ENCODE results near the gene FOXO3.
A peak's percentile ranks its signal among the peaks of the same experiment; 100 is the strongest.
"Not testable (repeated sequence)": the region's sequence is repeated elsewhere in the genome, so short reads cannot be mapped to it uniquely, and the experiment has no call there.

Gene FOXO3

DNA sequence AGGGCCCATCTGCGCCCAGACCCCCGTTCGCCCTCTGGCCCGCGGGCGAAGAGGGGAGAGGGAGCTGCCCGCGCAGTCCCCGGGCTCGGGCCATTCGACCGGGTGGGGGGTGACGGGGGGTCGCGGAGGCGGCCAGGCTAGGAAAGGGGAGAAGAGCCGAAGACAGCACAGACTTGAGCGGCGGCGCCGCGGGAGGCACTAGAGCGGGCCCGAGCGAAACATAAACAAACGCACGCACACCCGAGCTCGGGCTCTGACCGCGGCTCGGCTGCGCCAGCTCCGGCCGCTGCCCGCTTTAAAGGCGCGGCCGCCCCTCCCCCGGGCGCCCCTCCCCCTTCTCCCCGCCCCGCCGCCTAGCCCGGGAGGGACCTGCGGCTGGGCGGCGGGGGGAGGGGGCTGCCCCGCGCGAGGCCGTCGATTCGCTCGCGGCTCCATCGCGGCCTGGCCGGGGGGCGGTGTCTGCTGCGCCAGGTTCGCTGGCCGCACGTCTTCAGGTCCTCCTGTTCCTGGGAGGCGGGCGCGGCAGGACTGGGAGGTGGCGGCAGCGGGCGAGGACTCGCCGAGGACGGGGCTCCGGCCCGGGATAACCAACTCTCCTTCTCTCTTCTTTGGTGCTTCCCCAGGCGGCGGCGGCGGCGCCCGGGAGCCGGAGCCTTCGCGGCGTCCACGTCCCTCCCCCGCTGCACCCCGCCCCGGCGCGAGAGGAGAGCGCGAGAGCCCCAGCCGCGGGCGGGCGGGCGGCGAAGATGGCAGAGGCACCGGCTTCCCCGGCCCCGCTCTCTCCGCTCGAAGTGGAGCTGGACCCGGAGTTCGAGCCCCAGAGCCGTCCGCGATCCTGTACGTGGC lies at the start of gene FOXO3:
FOXO3 (plus strand) TSS at position 455 of the 846 bp plus-strand sequence; CDS start at position 747, 292 bp downstream.
- peak; percentile 73 for DNase-seq (ENCODE audit: low spot score)

DNA sequence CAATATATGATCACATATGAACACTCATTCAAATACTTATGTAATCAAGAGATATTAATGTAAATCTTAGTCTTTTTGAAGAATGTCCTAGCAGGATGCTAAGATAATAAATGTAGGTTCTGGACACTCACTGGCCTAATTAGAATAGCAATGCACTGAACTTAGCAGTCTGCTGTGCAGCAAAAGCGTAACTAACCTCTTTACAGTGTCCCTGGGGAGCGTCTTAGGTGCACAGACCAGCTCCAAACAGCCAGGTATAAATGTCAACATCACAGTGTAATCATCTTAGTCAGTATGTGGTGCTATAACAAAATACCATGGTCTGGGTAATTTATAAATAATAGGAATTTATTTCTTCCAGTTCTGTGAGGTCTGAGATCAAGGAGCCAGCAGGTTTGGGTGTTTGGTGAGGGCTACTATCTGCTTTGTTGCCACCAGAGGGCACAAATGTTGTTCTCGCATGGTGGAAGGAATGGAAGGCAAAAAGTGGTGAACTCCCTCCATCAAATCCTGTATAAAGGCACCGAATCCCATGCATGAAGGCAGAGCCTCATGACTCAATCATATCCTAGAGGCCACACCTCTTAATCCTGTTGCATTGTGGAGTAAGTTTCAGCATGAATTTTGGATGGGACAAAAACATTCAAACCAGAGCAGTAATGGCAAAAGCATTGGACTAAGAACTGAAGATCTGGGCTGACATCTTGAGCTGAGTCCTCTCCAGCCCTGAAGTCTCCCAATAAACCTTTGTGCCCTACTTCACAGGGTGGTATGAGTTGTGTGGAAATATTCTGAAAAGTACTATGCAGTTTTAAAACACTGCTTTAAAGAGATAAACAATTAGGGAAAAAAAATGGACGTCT lies 41.8 kb upstream of the FOXO3 start:
- DNase-seq (ENCODE audit: low spot score) = peak; percentile 27

DNA sequence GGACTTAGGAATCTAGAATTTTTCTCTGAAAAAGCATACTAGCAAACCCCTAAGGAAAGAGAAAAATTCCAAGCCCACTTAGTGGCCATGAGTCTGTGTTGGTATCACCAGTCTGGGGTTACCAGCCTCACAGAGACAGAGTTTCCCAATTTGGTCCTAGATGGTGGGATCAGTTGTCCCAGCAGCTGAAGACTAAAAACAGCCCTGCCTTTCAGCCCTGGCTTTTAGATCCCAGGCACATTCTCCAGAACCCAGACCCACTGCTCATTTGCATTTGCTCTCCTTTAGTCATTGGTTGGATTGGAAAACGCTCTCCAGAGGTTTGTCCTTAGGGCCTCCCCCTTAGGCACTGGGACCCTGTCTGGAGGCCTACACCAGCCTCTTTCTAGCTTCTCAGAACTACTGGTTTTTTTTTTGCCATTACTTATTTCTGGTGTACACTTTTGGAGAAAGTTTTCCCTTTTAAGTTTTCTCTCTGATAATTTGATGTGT lies 39.1 kb upstream of the FOXO3 start:
- DNase-seq (ENCODE audit: low spot score) = no peak

DNA sequence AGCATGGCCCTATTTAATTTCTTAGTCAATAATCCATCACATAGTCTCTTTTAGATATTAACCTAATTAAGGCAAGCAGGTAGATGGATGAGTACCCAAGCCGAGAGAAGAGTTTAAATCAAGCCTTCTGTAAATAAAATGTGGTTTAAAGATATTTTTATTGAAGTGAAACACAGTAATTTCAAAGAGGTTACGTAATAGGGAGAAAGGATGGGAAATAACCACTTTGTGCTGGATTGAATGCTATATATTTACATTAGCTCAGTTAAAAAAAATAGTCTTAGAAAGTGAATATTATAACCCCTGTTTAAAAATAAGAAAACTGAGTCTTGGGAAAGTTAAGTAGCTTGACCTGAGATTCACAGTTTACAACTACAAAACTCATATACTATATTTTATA lies 37.0 kb upstream of the FOXO3 start:
- DNase-seq (ENCODE audit: low spot score) = no peak

DNA sequence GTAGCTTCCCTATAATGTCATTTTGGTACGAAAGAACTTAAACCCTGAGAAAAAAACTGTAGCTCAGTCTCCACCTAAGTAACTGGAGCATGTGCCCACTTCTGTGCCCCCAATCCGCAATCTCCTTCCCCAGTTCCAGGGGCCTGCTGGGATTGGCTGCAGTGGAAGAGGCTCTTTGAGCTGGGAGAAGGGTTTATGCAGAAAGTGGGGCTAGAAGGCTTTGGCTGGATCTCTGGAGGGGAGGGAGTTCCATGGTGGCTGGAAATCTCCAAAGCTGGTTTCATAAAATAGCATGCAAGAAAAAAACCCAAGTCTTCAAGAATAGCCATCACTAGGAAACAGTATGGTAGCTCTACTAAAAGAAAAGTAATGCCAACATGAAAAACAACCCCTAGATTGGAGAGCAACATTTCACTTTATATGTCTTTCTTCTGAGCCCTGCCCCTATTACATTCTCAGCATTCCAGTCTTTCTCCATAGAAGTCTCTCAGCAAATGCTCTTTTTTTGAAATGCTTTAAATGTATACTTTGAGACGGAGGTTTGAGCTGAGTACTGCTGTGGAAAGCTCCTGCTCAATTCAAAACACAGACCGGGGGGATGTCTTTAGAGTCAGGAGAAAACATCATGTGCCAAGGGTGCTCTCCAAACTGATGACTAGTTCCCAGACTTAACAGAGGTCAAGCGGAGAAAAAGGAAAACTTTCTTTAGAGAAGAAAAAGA lies 36.0 kb upstream of the FOXO3 start:
- DNase-seq (ENCODE audit: low spot score) = no peak

DNA sequence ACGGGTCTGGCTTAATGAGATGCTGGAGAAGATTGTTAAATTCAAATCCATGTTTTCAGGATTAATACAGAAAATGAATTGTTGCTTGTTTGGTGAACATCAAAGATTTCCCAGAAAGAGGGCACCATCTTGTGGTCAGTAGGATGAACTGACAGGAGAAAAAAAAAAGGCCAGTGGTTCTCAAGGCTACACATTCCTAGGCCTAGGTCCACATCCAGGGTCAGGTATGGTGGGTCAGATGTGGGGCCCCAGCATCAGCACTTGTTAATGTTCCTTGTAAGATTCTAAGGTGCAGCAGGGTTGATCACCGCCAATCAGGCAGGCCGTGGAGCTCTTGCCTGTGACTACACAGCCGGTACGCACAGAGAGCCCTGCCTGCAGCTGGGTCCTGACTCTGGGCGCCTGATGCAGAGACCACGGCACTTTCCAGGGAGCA lies 34.0 kb upstream of the FOXO3 start:
- DNase-seq (ENCODE audit: low spot score) = peak; percentile 55

DNA sequence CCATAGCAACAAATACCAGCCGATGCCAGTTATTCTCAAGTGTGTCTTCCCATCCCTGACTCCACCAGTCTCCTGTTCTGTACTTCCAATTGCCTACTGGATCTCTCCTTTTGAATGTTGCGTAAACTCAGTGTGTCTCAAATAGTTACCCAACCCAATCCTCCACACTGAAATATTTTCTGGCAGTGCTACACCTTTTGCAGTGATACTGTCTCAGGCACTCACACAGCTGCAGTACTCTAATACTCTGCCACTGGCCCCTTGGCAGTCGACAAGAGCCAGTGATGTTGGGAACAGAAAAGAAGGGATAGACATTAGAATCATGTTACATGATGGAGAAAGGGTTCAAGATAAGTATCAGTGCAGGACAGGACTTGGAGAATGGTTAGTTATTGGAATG lies 31.8 kb upstream of the FOXO3 start:
- DNase-seq (ENCODE audit: low spot score) = no peak

DNA sequence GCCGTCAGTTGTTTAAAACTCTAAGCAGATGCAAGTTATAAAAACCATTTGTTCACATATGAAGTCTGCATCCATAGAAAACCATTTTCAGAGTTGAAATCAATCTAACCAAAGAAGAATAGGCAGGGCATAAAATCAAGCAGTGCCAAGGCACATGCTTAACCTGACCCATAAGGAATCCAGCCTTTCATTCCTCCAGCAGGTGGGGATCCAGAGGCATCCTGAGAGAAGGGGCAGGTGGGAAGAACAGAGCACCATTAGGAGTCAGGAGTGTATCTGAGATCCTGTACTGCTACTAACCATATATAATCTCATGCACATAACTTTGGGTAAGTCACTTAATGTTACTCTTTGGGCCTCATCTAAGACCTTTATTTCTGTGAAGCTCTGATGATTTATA lies 29.4 kb upstream of the FOXO3 start:
- DNase-seq (ENCODE audit: low spot score) = no peak

DNA sequence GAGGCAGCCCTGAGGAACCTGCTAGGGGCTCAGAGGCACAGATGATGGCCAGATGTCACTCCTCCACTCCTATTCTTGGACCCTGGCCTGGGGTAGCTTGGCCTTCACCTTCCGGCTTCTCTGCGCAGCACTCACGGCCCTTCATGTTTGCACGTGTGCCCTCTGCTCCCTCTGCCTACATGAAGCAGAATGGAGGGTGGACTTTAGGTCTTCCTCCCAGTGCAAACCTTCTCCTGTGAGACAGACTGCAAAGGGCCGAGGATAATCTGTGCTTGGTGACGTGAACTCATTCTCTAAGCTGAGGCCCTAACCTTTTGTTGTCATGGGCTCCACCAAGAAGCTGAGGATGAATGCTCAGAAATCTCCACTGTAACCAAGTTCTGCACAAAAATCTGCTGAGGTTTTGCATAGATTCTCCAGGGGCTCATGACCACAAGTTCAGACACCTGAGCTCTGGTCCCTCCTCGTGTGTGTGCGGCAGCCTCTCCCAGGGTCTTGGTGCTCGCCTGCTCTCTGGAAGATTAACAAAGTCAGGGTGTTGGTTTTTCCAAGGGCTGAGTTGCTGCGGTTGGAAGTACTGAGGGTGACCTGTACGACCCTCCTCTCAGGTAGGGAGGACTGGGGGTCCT lies 25.5 kb upstream of the FOXO3 start:
- DNase-seq (ENCODE audit: low spot score) = no peak

DNA sequence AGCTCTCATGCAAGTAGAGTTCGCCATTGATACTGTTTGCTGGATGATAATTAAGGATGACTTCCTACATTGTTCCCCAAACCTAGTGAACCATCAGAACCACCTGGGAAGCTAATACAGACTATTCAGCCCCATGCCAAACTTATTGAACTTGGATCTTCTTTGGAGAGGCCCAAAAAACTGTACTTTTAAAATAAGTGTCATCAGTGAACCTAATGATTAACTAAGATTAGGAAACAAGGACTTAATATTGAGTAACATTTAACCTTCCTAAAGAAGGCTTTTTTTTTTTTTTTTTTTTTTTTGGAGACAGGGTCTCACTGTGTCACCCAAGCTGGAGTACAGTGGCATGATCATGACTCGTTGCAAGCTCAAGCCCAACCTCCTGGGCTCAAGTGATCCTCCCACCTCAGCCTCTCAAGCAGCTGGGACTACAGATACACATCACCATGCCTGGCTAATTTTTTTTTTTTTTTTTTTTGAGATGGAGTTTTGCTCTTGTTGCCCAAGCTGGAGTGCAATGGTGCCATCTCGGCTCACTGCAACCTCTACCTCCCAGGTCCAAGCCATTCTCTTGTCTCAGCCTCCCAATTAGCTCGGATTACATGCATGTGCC lies 24.7 kb upstream of the FOXO3 start:
- not testable (repeated sequence) for DNase-seq (ENCODE audit: low spot score)

DNA sequence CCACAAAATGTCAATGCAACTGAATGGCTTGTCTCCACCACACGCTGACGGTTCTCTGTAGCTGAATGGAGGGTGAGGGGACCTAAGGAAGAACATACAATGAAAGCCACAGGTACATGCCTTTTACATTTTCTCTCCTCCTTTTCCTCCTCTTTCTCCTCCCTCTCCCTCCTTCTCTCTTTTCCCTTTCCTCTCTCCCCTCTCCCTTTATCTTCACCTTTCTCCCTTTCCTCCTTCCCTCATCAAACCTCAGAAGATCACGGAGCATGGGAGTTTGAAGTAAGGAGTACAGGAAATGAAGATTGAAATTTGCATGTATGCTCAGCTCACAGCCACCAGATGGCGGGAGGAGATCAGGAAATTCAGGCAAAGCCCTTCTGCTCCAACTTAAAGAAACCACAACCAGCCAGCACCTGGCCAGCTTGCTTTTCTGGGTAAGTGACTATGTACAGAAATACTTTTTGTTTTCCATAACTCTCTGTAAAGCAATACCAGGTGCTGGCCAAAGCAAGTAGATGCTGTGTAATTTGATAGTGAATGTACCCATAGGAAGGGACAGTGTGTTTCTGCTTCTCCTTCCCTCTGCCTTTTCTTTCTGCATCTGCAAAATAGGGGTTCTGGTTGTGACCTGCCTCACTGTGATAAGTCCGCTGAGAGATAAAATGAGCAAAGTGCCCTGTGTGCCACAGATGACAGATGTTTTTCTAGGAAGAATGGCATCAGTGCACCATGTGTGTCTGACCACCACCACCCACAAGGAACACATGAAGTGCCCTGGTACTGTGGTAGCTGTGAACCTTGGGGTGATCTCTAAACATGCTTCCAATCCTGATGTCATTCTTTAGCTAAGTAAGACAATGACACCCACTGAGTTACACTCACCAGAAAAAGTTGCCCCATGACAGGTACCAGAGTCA lies 18.6 kb upstream of the FOXO3 start:
- DNase-seq (ENCODE audit: low spot score) = peak; percentile 91

DNA sequence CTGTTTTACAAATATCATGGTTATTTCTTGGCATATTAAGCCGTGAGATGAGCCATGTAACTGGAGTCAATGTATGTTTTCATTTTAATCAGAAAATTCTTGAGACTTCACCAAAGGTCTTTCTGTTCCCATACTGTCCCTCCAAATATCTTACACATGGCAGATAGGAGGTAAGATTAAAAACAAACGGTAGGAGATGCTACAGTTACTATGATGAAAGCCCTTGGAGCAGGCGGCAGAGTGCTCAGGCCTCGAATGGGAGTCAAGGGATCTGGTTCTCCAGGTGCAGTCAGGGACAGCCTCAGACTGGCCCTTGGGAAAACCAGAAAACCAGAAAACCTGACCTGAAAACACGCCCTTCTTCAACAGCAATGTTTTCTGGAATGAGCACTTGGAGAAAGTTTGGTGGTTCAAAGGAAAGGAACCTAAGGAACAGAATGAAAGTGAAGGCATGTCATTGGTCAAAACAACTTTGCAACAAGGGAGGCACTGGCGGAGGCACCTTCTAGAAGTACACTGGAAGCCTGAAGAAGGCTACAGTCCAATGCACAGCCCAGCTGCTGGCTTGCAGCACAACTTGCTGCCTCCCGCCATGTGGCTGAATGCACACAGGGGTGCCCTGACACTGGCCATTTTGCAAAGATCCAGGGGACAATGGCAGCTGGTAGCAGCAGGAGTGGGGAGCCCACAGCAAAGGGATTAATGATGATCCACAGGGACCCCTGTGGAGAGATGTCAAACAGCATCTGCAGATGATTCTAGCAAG lies 17.4 kb upstream of the FOXO3 start:
- DNase-seq (ENCODE audit: low spot score) = no peak

DNA sequence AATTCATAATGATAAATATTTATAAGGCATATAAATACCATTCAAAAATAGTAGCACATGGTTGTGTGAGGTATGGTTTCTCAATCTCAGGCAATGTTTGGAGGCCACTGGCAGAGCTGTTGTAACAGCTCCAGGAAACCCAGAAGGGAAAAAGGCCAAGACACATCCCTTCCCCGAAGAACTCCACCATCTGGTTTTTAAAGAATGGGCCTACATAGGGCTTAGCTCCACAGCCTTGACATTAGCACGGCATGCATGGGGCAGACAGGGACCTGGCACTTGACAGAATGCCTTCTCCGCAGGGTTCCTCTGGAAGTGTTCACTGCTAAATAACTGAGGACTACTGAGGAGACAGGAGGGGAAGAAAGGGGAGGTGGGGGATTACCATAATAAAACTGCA lies 16.1 kb upstream of the FOXO3 start:
- DNase-seq (ENCODE audit: low spot score) = peak; percentile 83

DNA sequence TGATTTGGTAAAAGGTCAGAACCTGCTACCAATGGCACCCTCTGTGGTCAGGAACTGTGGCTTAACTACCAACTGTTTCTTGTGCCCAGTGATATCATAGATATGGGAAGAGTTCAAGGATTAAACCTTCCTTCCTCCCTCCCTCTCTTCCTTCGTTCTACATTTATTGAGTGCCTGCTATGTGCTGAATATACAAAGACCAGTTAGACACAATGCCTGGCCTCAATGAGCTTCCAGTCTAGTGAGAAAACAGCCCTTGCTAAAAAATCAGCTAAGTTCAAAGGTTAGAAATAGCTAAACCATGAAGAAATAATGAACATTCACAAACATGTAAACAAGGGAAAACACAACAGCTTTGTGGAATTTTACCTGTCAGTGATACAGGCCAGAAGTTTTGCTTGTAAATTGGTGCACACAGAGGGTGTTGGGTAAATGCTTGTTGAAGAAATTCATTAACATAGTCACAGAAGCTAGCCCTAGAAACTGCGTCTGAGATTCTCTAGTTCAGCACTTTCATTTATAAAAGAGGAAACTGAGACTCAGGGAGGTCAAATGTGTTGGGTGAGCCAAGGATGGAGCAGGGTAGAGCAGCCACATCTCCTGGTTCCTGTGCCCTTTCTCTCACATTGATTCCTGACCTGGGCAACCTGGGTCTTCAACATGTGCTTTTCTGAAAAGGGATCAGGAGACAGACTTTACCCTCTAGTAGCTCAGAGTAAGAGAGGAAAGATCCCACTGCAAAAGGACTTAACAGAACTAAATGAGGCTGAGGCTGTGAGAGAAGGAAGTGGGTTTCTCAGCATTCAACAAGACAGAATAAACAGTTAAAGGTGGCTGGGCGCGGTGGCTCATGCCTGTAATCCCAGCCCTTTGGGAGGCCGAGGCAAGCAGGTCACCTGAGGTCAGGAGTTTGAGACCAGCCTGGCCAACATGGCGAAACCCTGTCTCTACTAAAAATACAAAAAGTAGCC lies 14.4 kb upstream of the FOXO3 start:
- no peak for DNase-seq (ENCODE audit: low spot score)

DNA sequence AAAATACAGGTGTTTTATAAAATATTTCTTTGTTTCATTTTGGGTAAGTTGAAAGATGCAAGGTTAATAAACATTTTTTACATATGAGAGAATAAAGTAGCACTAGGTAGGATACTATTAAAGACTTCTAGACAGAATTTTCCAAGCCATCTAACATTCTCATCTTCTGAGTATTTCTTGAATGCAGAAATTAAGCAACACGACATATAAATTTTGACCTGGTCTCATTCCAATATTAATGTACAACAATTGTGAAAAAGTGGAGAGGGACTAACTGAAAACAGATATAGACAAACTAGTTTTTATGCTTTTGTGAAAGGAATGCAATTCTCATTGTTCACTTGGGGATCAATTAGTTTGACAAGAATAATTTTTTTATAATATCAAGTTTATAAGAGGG lies 11.5 kb upstream of the FOXO3 start:
- no peak for DNase-seq (ENCODE audit: low spot score)

DNA sequence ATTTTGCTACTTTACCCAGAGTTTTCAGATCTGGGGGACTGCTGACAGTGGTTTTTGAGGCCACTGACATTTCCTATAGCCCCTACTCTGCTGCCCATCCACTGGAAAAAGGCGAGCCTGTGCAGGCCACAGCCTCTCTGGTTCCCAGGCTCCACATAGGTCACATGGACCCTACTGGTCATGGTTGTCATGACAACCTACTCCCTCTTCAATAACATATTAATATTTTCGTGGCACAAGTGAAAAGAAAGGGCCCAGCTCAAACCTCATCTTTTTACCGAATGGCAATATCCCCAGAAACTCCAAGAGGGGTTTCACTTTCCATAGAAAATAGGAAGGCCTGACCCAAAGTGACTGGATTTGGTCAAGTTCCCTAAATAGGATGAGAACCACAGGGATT lies 11.0 kb upstream of the FOXO3 start:
- DNase-seq (ENCODE audit: low spot score) = no peak

DNA sequence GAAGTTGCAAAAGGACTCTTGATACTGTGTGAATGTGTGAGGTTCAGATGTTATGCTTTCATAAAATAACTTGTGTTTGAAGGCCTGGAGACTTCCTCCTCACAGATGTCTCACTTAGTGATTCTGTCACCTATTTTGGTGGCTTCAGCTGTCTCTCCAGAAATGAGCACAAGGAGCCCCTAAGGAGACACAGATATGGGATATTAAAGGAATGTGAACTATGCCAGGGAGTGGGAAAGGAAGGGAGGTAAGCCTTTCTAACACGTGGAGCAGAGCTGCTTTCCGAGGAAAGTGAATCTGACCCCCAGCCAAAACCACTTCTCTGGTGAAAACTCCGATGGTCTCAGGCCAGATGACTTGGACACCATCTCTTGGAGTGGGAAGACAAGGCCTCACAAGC lies 10.5 kb upstream of the FOXO3 start:
- DNase-seq (ENCODE audit: low spot score) = no peak

DNA sequence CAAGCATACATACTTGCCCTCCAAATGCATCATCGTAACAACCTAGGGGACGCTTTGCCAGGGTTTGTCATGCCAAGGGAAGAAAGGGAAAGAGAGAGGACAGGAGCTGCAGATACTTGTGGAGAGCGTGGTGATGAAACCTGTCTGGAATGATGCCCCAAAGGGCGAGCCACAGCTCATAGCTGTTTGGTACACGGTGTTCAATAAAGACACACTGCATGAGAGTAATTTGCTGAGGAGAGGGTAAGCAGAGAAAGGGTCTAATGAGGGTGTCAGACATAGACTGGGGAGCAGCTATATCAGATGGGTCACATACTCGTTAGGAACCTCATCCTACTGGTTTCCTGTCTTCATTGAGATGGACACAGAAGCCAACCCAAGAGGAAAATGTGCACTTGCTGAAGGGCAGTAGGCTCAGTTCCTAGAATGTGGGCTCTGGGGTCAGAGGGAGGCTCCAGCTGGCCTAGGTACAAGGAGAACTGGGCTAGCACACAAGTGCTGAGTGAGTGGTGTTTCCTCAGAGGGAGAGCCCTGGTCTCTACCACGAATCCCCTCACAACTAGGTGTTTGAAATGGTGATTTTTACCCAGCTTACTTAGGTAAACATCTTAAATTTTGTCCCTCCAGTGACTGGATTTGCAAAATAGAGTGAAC lies 5.2 kb upstream of the FOXO3 start:
- no peak for DNase-seq (ENCODE audit: low spot score)
